Endothelial cell of umbilical vein (primary cell): ENCODE results near the gene HLA-F. TPM values are rescaled to one million over a fixed set of nuclear protein-coding genes. Genes with fewer than 3 reads are reported as not detected.
A peak's percentile ranks its signal among the peaks of the same experiment; 100 is the strongest.

ENCODE experiments used
- BruUV-seq: library from RNA; stranded (reverse); fragments of 400-500 nt; replicated peaks from 2 replicates; lab custom pipeline; 2021; lab: Mats Ljungman, UMichigan
- CTCF ChIA-PET: fragments of 300-600, 350-600 bp; sonication (Branson Sonifier 250); formaldehyde crosslinking; loops from one replicate; lab custom pipeline; 2021; ENCODE audit warnings: antibody characterized with exemption, inconsistent platforms; lab: Charles Lee
- POLR2A ChIA-PET: fragments of 300-600, 350-600 bp; sonication (Branson Sonifier 250); formaldehyde crosslinking; loops from one replicate; lab custom pipeline; 2021; ENCODE audit warnings: antibody characterized with exemption, inconsistent platforms; lab: Charles Lee
- DNase-seq: peaks from one replicate; pipeline ENCODE4 v3.0.0-alpha.2; 2011; ENCODE audit warnings: low read depth, low spot score
- FAIRE-seq: peaks from 2 replicates; lab custom pipeline; 2011; peaks lifted over from hg19 to GRCh38; lab: Jason Lieb, UNC
- H2AFZ ChIP-seq: 2 replicates; pipeline ENCODE4 v1.6.0; 2012; ENCODE audit warnings: low read depth, low read length, control low read depth, inconsistent platforms
- H3K27ac ChIP-seq: 2 replicates; pipeline ENCODE4 v1.5.1; 2011; ENCODE audit warnings: low read depth, mild to moderate bottlenecking, control low read depth, low read length, moderate library complexity; ENCODE audit not compliant: insufficient read depth
- H3K27me3 ChIP-seq, 2 experiments: 2 replicates each; pipeline versions ENCODE4 v1.6.0 to v1.6.1; 2011; ENCODE audit warnings: low read length in 2 of 2, mixed read lengths in 1 of 2; ENCODE audit not compliant: control insufficient read depth in 2 of 2, insufficient read depth in 2 of 2
- H3K36me3 ChIP-seq, 2 experiments: 2 replicates in 1 of 2; 3 replicates in 1 of 2; pipeline ENCODE4 v1.5.1; 2011; ENCODE audit warnings: low read length in 2 of 2, mild to moderate bottlenecking in 1 of 2, moderate library complexity in 1 of 2; ENCODE audit not compliant: control insufficient read depth in 2 of 2, insufficient read depth in 2 of 2; ENCODE audit errors: extremely low read depth in 1 of 2
- H3K4me1 ChIP-seq: 3 replicates; pipeline ENCODE4 v1.5.1; 2011; ENCODE audit warnings: mild to moderate bottlenecking, low read length; ENCODE audit not compliant: control insufficient read depth, insufficient read depth; ENCODE audit errors: extremely low read depth
- H3K4me2 ChIP-seq: 2 replicates; pipeline ENCODE4 v1.6.1; 2011; ENCODE audit warnings: low read length, control low read depth, mixed read lengths; ENCODE audit not compliant: insufficient read depth
- H3K4me3 ChIP-seq, 3 experiments: fragments of 200-600 bp in 1 of 3; sonication (generic), shearing (Covaris generic) in 1 of 3; replicated peaks in 1 of 3; 2 replicates each; pipeline ENCODE4 v1.5.1; 2011 to 2016; ENCODE audit warnings: control low read depth in 3 of 3, low read length in 3 of 3, mild to moderate bottlenecking in 2 of 3, inconsistent platforms in 1 of 3, low read depth in 1 of 3, moderate library complexity in 1 of 3; ENCODE audit not compliant: insufficient read depth in 1 of 3
- H3K79me2 ChIP-seq: 2 replicates; pipeline ENCODE4 v1.6.0; 2012; ENCODE audit warnings: low read length, inconsistent platforms; ENCODE audit not compliant: control insufficient read depth, insufficient read depth
- H3K9ac ChIP-seq: replicated peaks from 2 replicates; pipeline ENCODE3; 2011; ENCODE audit warnings: low read length, control low read depth; ENCODE audit not compliant: insufficient read depth; ENCODE audit errors: extremely low read depth
- H3K9me1 ChIP-seq: replicated peaks from 3 replicates; pipeline ENCODE4 v1.6.0; 2011; ENCODE audit warnings: mild to moderate bottlenecking, low read length; ENCODE audit not compliant: control insufficient read depth, insufficient read depth; ENCODE audit errors: extremely low read depth
- H3K9me3 ChIP-seq: replicated peaks from 2 replicates; pipeline ENCODE4 v1.5.1; 2012; ENCODE audit warnings: low read length, inconsistent platforms; ENCODE audit not compliant: control insufficient read depth, insufficient read depth
- H4K20me1 ChIP-seq: replicated peaks from 2 replicates; pipeline ENCODE3; 2011; ENCODE audit warnings: mild to moderate bottlenecking, low read length; ENCODE audit not compliant: control insufficient read depth, insufficient read depth; ENCODE audit errors: extremely low read depth
- CTCF ChIP-seq, 2 donors: IDR thresholded peaks; 1 replicate in 1 of 2; 2 replicates in 1 of 2; pipeline ENCODE4 v1.5.1; 2011; ENCODE audit warnings: low read length in 2 of 2, mild to moderate bottlenecking in 2 of 2, moderate library complexity in 2 of 2, control low read depth in 1 of 2, inconsistent platforms in 1 of 2, low read depth in 1 of 2; ENCODE audit not compliant: insufficient read depth in 1 of 2; ENCODE audit errors: extremely low read depth in 1 of 2
- EZH2 ChIP-seq: IDR thresholded peaks from 2 replicates; pipeline ENCODE4 v1.6.1; 2012; ENCODE audit warnings: borderline replicate concordance, low read depth, mild to moderate bottlenecking, moderate library complexity, low read length, inconsistent platforms; ENCODE audit not compliant: severe bottlenecking
- FOS ChIP-seq: IDR thresholded peaks from 2 replicates; pipeline ENCODE4 v1.6.1; 2011; ENCODE audit warnings: mild to moderate bottlenecking, low read length, moderate library complexity, borderline replicate concordance; ENCODE audit not compliant: insufficient read depth
- GATA2 ChIP-seq: IDR thresholded peaks from 2 replicates; pipeline ENCODE4 v1.7.0; 2011; ENCODE audit warnings: low read depth, mild to moderate bottlenecking, moderate library complexity, mixed read lengths, low read length; ENCODE audit not compliant: insufficient read length, insufficient read depth
- JUN ChIP-seq: IDR thresholded peaks from 2 replicates; pipeline ENCODE4 v1.6.1; 2011; ENCODE audit warnings: borderline replicate concordance, low read depth; ENCODE audit not compliant: insufficient read length, insufficient read depth
- POLR2A ChIP-seq: IDR thresholded peaks from 2 replicates; pipeline ENCODE4 v1.6.1; 2012; ENCODE audit warnings: low read depth, mild to moderate bottlenecking, control low read depth, low read length
- POLR2AphosphoS5 ChIP-seq: IDR thresholded peaks from 2 replicates; pipeline ENCODE4 v1.6.1; 2012; ENCODE audit warnings: low read depth, mild to moderate bottlenecking, control low read depth, low read length, moderate library complexity; ENCODE audit not compliant: insufficient read depth
- dilution Hi-C: fragments of 300-500 bp; cut with MboI; formaldehyde crosslinking; loops from one replicate; pipeline ENCODE4 v1.15.0; 2019; ENCODE audit warnings: low sequenced_read_pairs; ENCODE audit not compliant: extremely low pct_ligation_motif_present
- intact Hi-C: fragments of 100-400 bp; cut with micrococcal nuclease; formaldehyde crosslinking; loops from one replicate; pipeline ENCODE4 v1.10.0; 2022
- polyA plus RNA-seq, 4 experiments: library from polyadenylated mRNA; depleted of rRNA in 3 of 4; stranded (reverse) in 3 of 4; unstranded in 1 of 4; fragments of >200 nt; gene quantifications; 2 replicates each; pipeline versions ENCODE4 v1.2.1 to v1.2.3, GENCODE V29; 2011 to 2012; ENCODE audit warnings: missing spikeins in 1 of 4
- total RNA-seq: library from RNA; stranded (reverse); gene quantifications from 2 replicates; pipeline ENCODE4 v1.2.3, GENCODE V29; 2021

Gene HLA-F
- total and polyA plus RNA-seq, 2 donors (not counting 3 experiments of a cell fraction or from before 2014, with no cell fraction given), result 1.5 to 1.6 TPM

- Histone ChIP-seq H3K79me2 (no peaks in the 10 kb centered on the region), H3K36me3 (no peaks in the 10 kb centered on the region), H3K4me2 (no peak overlapping the region), H4K20me1 (no peaks in the 10 kb centered on the region), H3K9me1 (no peaks in the 10 kb centered on the region), H3K4me3 (no peak overlapping the region), H3K4me1 (no peaks in the 10 kb centered on the region), H2AFZ (no peak overlapping the region), H3K27me3 (peaks cover 0 to 4% of the 10 kb centered on the region in 2 experiments), H3K9ac (no peak overlapping the region), H3K27ac (no peak overlapping the region), H3K9me3 (no peaks in the 10 kb centered on the region)
- dilution Hi-C loops, result no loop called here
- FAIRE-seq, result peak; percentile 35
- BruUV-seq, result no TSS peak
- no peak for TF ChIP-seq POLR2AphosphoS5
- TF ChIP-seq POLR2A, result no peak
- TF ChIP-seq CTCF (IDR thresholded peaks at IDR 0.05; ENCODE audit: extremely low read depth in 1 of 2, insufficient read depth in 1 of 2, low read depth in 1 of 2, low read length in 2 of 2), result no peak
- no peak for TF ChIP-seq GATA2
- no peak for TF ChIP-seq EZH2
- TF ChIP-seq JUN, result no peak
- no peak for TF ChIP-seq FOS
- intact Hi-C loops, result loop anchor here (10.0 kb wide), 1 partner anchor 280 kb away; no protein-coding TSS in a partner anchor
- no peak for DNase-seq
- POLR2A ChIA-PET, result no interaction called here
- CTCF ChIA-PET, result interaction anchor here (1.0 to 2.8 kb wide), 4 partner anchors 9 to 80 kb away, joined by 3 to 9 read pairs (median 4); no protein-coding TSS in a partner anchor
Measured at GRCh38 chr6:29734046-29735018, 11.1 kb downstream of the HLA-F start.
